ENCODE results near the gene RNF212.

RNF212 gene

GRCh38 chr4:1080432-1080831 is 32.9 kb downstream of the RNF212 start:
- FAIRE-seq (no peak), DNase-seq (ENCODE audit: insufficient read length, low spot score) (no peak)
- TF ChIP-seq CTCF (IDR thresholded peaks at IDR 0.05; ENCODE audit: insufficient read depth, missing control alignments), result no peak

- FAIRE-seq (no peak), DNase-seq (ENCODE audit: insufficient read length, low spot score) (no peak)
- TF ChIP-seq CTCF (IDR thresholded peaks at IDR 0.05; ENCODE audit: insufficient read depth, missing control alignments), result no peak
Measured at GRCh38 chr4:1079711-1080265, 33.6 kb downstream of the RNF212 start.

GRCh38 chr4:1078490-1078889 is 34.9 kb downstream of the RNF212 start:
- no peak for DNase-seq (ENCODE audit: insufficient read length, low spot score)
- no peak for FAIRE-seq
- no peak for TF ChIP-seq CTCF (IDR thresholded peaks at IDR 0.05; ENCODE audit: insufficient read depth, missing control alignments)

- DNase-seq (ENCODE audit: insufficient read length, low spot score), result no peak
- TF ChIP-seq CTCF (IDR thresholded peaks at IDR 0.05; ENCODE audit: insufficient read depth, missing control alignments), result no peak
- no peak for FAIRE-seq
Measured at GRCh38 chr4:1077711-1078477, 35.5 kb downstream of the RNF212 start.

GRCh38 chr4:1075809-1076699 is 37.3 kb downstream of the RNF212 start:
- TF ChIP-seq CTCF (IDR thresholded peaks at IDR 0.05; ENCODE audit: insufficient read depth, missing control alignments), result no peak
- no peak for FAIRE-seq
- no peak for DNase-seq (ENCODE audit: insufficient read length, low spot score)

GRCh38 chr4:1075225-1075624 is 38.1 kb downstream of the RNF212 start:
- FAIRE-seq, result no peak
- DNase-seq (ENCODE audit: insufficient read length, low spot score), result no peak
- no peak for TF ChIP-seq CTCF (IDR thresholded peaks at IDR 0.05; ENCODE audit: insufficient read depth, missing control alignments)

Measured in D721Med (cell line).